Stimulated activated naive CD8-positive, alpha-beta T cell treated with anti-CD3 and anti-CD28 coated beads, Interleukin-15, Interleukin-2, amounts not matched to agents 100 ng/mL and 50 ng/mL, for 24 hours (primary cell): ENCODE results near the gene MYBL2.
"Not testable (repeated sequence)": the region's sequence is repeated elsewhere in the genome, so short reads cannot be mapped to it uniquely, and the experiment has no call there.

ENCODE experiments used
- H3K27ac Mint-ChIP-seq: one replicate; pipeline ENCODE4 v1.8.0; 2021; ENCODE audit warnings: mild to moderate bottlenecking, mixed read lengths
- H3K27me3 Mint-ChIP-seq: one replicate; pipeline ENCODE4 v1.8.0; 2021; ENCODE audit warnings: mixed read lengths
- H3K36me3 Mint-ChIP-seq: one replicate; pipeline ENCODE4 v1.8.0; 2021; ENCODE audit warnings: low read depth, mixed read lengths
- H3K4me1 Mint-ChIP-seq: one replicate; pipeline ENCODE4 v1.8.0; 2021; ENCODE audit warnings: low read depth, mixed read lengths
- H3K4me3 Mint-ChIP-seq: one replicate; pipeline ENCODE4 v1.8.0; 2021; ENCODE audit warnings: mild to moderate bottlenecking, mixed read lengths
- H3K9me3 Mint-ChIP-seq: one replicate; pipeline ENCODE4 v1.8.0; 2021; ENCODE audit warnings: mixed read lengths

Gene MYBL2

DNA sequence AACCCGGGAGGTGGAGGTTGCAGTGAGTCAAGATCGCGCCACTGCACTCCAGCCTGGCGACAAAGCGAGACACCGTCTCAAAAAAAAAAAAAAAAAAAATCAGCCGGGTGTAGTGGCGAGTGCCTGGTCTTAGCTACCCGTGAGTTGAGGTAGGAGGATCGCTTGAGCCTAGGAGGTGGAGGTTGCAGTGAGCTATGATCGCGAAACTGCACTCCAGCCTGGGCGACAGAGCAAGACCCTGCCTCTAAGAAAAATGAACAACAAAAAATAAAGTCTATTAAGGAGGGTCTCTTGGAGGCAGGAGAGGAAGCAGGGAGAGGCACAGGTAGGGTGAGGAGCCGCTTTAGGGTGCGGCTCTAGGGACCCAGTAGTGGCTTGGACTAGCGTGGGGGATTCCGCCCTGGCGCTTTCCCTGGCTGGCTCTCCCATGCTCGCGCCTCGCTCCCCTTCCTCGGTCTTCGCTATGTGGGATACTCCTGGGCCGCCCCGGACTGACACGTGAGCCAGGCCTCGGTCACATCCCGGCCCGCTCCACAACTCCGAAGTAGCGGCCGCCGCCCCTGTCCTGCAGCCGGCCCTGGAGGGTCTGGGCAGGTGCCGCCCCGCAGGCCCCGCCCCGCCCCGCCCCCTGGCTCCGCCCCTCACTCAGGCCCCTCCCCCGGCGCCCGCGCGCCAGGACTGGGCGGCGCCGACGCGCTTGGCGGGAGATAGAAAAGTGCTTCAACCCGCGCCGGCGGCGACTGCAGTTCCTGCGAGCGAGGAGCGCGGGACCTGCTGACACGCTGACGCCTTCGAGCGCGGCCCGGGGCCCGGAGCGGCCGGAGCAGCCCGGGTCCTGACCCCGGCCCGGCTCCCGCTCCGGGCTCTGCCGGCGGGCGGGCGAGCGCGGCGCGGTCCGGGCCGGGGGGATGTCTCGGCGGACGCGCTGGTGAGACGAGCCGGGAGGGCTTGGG lies at the start of gene MYBL2:
MYBL2 (plus strand) TSS at position 739 of the 953 bp plus-strand sequence; CDS start at position 909, 170 bp downstream.
- H3K9me3 Mint-ChIP-seq = no peaks in the 10 kb centered on the region
- peaks cover 4% of the 10 kb centered on the region for H3K27me3 Mint-ChIP-seq
- peak within 1 kb of the TSS; percentile 75 for H3K27ac Mint-ChIP-seq
- H3K4me1 Mint-ChIP-seq = peaks cover 3% of the 10 kb centered on the region
- H3K4me3 Mint-ChIP-seq = peak within 1 kb of the TSS; percentile 83
- H3K36me3 Mint-ChIP-seq = peaks cover 18% of the 10 kb centered on the region

DNA sequence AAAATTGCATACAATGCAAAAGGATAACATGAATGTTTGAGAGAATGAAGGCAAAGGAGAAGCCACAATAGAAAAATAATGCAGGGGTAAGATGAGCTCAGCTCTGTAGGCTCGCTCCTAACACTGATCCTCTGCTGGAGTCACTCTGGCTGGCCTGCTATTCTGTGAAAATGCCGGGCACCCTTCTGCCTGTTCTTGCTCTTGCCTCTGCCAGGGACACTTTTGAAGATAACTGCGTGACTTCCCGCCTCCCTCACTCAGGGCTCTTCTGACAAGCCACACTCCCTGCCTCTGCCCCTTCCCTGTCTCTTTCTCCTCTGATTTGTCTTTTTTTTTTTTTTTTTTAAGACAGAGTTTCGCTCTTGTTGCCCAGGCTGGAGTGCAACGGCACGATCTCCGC lies 35.3 kb upstream of the MYBL2 start:
- no peak overlapping the region for H3K4me3 Mint-ChIP-seq
- no peaks in the 10 kb centered on the region for H3K4me1 Mint-ChIP-seq
- H3K36me3 Mint-ChIP-seq = peaks cover 43% of the 10 kb centered on the region
- no peaks in the 10 kb centered on the region for H3K27me3 Mint-ChIP-seq
- no peaks in the 10 kb centered on the region for H3K9me3 Mint-ChIP-seq
- no peak overlapping the region for H3K27ac Mint-ChIP-seq

DNA sequence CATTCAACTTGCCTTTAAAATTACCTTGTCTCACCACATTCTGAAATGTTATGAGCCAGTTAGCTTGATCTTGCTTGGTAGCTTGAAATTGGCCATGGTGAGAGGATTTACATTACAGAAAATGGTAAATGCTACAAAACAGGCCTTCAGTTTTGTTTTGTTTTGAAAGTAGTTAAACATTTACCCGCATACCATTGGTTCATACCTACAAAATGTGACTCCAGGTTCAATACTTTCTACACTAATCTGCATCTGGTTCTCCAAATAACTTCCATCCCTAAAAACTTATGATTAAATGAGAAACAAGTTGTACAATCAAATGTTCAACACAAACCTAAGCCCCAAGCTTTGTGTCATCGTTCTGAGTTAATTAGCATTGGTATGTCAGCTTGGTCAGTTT lies 30.5 kb upstream of the MYBL2 start:
- Mint-ChIP-seq H3K27ac (no peak overlapping the region), H3K9me3 (no peaks in the 10 kb centered on the region), H3K4me1 (no peaks in the 10 kb centered on the region), H3K36me3 (peaks cover 44% of the 10 kb centered on the region), H3K27me3 (no peaks in the 10 kb centered on the region), H3K4me3 (no peak overlapping the region)

DNA sequence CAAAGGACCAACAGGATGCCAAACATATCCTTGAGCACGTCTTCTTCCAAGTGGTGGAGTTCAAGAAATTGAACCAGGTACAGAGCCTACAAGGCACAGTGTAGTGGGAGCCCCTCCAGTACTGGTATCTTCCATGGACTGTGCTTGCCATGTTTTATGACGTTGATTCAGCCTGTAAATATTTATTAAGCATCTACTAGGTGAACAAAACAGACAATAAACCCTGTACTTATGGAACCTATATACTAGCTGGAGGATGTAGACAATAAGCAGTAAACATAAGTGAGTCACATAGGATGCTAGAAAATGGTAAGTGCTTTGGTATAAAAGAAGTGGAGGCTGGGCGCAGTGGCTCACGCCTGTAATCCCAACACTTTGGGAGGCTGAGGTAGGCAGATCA lies 24.4 kb upstream of the MYBL2 start:
- Mint-ChIP-seq H3K27ac (no peak overlapping the region), H3K27me3 (no peaks in the 10 kb centered on the region), H3K4me3 (no peak overlapping the region), H3K4me1 (no peaks in the 10 kb centered on the region), H3K36me3 (peaks cover 28% of the 10 kb centered on the region), H3K9me3 (no peaks in the 10 kb centered on the region)

DNA sequence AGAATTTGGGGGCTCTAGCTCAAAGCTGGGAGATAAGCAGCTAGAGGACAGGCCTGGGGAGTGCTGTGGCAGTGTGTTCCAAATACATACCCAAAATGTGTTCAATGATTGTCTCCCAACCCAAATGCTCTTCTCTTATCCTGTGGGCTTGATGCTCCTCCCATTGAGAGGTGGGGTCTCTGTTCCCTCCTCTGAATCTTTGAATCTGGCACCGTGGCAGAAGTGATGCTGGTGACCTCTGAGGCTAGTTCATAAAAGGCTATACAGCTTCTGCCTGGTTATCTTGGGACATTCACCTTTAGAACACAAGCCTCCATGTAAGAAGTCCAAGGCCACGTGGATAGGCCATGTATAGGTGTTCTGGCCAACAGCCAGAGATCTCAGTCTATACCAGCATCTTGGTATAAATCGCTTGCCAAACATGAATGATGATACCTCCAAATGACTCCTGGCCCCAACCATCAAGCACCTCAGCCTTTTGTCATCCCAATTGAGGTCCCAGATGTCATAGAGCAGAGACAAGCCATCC lies 15.9 kb upstream of the MYBL2 start:
- Mint-ChIP-seq H3K27ac (no peak overlapping the region), H3K9me3 (no peaks in the 10 kb centered on the region), H3K4me3 (no peak overlapping the region), H3K36me3 (peaks cover 6% of the 10 kb centered on the region), H3K4me1 (no peaks in the 10 kb centered on the region), H3K27me3 (no peaks in the 10 kb centered on the region)

DNA sequence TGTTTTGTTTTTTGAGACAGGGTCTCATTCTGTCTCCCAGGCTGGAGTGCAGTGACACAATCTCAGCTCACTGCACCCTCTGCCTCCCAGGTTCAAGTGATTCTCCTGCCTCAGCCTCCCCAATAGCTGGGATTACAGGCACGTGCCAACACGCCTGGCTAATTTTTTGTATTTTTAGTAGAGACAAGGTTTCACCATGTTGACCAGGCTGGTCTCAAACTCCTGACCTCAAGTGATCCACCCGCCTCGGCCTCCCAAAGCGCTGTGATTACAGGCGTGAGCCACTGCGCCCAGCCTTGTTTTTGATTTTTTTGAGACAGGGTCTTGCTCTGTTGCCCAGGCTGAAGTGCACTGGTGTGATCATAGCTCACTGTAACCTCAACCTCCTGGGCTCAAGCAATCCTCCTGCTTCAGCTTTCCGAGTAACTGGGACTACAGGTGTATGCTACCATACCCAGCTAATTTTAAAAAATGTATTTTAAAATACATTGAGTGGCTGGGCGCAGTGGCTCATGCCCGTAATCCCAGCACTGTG lies 15.2 kb upstream of the MYBL2 start:
- not testable (repeated sequence) for H3K4me1 Mint-ChIP-seq, H3K36me3 Mint-ChIP-seq, H3K27me3 Mint-ChIP-seq, H3K4me3 Mint-ChIP-seq, H3K27ac Mint-ChIP-seq, H3K9me3 Mint-ChIP-seq

DNA sequence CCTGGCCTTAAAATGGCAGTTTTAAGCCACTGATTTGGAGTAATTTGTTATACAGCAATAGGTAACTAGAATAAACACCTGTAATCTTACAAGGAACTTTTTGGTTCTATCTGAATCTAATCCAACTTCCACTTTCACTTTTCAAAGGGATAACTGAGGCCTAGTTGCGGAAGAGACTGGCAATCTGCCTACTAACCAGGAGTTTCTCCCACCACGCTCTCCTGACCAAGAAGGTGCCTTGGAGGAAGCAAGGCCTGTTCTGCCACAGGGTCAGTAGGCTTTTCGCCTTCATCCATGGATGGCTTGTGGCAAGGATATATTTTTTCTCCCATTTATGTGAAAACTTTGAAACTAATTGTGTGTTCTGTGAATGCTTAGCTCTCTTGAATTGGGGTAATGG lies 12.9 kb upstream of the MYBL2 start:
- no peak overlapping the region for H3K27ac Mint-ChIP-seq
- no peak overlapping the region for H3K4me3 Mint-ChIP-seq
- no peaks in the 10 kb centered on the region for H3K9me3 Mint-ChIP-seq
- no peaks in the 10 kb centered on the region for H3K36me3 Mint-ChIP-seq
- peaks cover 22% of the 10 kb centered on the region for H3K4me1 Mint-ChIP-seq
- H3K27me3 Mint-ChIP-seq = no peaks in the 10 kb centered on the region

DNA sequence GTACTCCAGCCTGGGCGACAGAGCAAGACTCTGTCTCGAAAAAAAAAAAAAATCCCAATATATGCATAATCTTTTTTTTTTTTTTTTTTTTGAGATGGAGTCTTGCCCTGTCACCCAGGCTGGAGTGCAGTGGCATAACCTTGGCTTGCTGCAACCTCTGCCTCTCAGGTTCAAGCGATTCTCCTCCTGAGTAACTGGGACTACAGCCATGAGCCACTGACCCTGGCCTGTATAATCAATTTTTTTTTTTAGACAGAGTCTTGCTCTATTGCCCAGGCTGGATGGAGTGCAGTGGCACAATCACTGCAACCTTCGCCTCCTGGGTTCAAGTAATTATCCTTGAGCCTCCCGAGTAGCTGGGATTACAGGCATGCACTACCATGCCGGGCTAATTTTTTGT lies 11.7 kb upstream of the MYBL2 start:
- H3K4me3 Mint-ChIP-seq, H3K36me3 Mint-ChIP-seq, H3K27ac Mint-ChIP-seq, H3K9me3 Mint-ChIP-seq, H3K27me3 Mint-ChIP-seq: not testable (repeated sequence)
- H3K4me1 Mint-ChIP-seq = peaks cover 25% of the 10 kb centered on the region

DNA sequence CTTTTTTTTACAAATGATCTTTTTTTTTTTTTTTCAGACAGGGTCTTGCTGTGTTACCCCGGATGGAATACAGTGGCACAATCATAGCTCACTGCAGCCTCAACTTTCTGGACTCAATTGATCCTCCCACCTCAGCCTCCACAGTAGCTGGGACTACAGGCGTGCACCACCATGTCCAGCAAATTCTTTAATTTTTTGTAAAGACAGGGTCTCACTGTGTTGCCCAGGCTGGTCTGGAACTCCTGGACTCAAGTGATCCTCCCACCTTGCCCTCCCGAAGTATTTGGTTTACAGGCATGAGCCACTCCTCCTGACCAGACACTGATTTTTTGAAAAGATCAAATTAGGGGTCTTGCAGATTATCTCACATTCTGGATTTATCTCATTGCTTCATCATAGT lies 11.0 kb upstream of the MYBL2 start:
- Mint-ChIP-seq H3K27me3 (no peaks in the 10 kb centered on the region), H3K4me3 (peak overlapping the region; percentile 92), H3K27ac (peak overlapping the region; percentile 84), H3K4me1 (peaks cover 29% of the 10 kb centered on the region), H3K9me3 (no peaks in the 10 kb centered on the region), H3K36me3 (no peaks in the 10 kb centered on the region)

DNA sequence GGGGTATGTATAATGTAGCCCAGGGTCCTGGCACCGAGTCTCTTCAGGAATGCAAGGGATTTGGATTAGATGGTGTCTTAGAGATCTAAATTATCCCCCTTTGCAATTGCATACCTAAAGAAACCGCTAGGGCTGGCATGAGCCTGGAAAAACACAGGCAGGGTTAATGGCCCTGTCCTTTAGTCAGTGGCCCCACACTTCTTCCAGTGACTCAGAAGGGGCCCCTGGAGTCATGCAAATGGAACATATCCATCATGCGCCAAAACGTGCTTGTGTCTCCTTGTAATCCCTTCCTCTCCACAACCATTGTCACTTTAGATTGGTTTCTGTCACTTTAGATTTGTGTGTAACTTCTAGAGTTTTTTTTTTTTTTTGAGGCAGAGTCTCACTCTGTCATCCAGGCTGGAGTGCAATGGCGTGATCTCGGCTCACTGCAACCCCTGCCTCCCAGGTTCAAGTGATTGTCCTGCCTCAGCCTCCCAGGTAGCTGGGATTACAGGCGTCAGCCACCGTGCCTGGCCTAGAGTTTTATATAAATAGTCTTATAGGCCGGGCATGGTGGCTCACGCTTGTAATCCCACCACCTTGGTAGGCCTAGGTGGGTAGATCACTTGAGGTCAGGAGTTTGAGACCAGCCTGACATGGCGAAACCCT lies 8.7 kb upstream of the MYBL2 start:
- Mint-ChIP-seq H3K27ac (peak overlapping the region; percentile 98), H3K4me1 (peaks cover 29% of the 10 kb centered on the region), H3K36me3 (no peaks in the 10 kb centered on the region), H3K27me3 (no peaks in the 10 kb centered on the region), H3K9me3 (no peaks in the 10 kb centered on the region), H3K4me3 (peak overlapping the region; percentile 92)

DNA sequence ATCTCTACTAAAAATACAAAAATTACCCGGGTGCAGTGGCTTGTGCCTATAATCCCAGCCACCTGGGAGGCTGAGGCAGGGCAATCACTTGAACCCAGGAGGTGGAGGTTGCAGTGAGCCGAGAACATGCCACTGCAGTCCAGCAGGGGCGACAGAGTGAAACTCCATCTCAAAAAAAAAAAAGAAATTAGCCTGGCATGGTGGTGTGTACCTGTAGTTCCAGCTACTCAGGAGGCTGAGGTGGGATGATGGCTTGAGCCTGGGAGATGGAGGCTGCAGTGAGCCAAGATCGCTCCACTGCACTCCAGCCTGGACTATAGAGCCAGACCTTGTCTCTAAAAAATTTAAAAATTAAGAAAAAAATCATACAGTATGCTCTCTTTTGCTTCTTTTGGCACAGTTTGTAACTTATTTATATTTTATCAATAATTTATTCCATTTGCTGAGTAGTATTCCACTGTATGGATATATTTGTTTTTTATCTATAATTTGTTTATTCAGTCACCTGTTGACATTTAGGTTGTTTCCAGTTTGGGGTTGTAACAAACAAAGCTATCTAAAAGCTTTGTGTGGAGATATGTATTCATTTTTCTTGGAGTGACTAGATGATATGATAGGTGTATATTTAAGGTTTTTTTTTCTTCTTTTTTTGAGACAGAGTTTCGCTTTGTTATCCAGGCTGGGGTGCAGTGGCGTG lies 8.0 kb upstream of the MYBL2 start:
- H3K27me3 Mint-ChIP-seq = no peaks in the 10 kb centered on the region
- H3K4me3 Mint-ChIP-seq = peak overlapping the region; percentile 92
- H3K9me3 Mint-ChIP-seq = no peaks in the 10 kb centered on the region
- H3K4me1 Mint-ChIP-seq = peaks cover 29% of the 10 kb centered on the region
- H3K27ac Mint-ChIP-seq = peak overlapping the region; percentile 98
- no peaks in the 10 kb centered on the region for H3K36me3 Mint-ChIP-seq

DNA sequence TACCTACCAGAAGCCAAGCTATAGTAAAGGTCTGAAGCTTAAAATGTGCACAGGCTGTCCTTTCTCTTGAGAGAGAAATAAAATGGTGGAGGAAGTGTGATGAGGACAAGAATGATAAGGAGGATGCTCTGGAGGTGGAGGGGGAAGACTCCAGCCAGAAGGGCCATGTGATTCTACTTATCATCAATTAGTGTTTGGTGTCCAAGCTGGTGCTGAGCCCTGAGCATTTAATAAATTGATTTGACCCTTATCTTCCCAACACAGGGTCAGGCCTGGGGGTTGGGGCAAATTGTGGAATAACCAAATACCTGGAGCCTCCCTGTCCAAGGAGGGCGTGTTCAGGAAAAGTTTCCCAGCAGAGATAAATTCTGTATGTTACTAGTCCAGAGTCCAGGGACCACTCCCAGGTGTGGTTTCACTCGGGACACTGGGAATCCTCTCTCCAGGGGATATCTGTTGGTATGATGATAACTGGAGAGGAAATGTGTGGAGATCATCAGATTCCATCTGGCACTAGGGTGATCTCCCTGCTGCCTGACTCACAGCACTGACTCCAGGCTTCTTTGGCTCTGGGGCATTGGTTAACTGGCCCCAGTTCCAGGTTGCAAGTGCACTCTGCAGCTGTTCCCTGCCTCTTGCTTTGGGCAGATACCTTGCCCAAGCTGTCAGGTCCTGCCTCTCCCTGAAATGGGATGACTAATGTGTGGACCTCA lies 3.8 kb upstream of the MYBL2 start:
- Mint-ChIP-seq H3K4me1 (peaks cover 19% of the 10 kb centered on the region), H3K4me3 (no peak overlapping the region), H3K9me3 (no peaks in the 10 kb centered on the region), H3K36me3 (no peaks in the 10 kb centered on the region), H3K27me3 (peaks cover 4% of the 10 kb centered on the region), H3K27ac (no peak overlapping the region)

DNA sequence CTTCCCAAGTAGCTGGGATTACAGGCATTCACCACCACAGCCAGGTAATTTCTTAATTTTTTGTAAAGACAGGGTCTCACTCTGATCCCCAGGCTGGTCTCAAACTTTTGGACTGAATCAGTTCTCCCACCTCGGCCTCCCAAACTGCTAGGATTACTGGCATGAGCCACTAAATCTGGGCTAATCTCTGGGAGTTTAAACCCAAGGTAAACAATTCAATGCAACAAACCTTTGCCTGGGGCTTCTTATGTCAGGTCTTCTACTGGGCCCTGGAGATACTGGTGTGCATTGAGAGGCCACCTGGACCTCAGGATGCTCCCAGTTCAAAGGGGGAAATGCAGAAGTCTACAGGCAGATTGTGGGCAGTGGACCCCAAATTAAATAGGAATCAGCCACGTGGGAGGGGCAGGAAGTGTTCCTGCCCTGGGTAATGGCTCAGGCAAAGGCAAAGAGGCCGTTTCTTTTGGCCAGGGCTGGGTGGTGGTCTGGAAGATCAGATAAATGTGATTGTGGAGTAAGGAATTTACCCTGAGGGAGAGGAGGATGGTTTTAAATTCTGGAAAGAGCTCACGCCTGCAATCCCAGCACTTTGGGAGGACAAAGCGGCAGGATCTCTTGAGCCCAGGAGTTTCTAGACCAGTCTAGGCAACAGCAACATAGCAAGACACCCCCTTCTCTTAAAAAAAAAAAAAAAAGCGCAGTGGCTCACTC lies 1.3 kb upstream of the MYBL2 start:
- Mint-ChIP-seq H3K4me3 (peak overlapping the region; percentile 60), H3K36me3 (peaks cover 15% of the 10 kb centered on the region), H3K9me3 (no peaks in the 10 kb centered on the region), H3K27me3 (peaks cover 4% of the 10 kb centered on the region), H3K27ac (no peak overlapping the region), H3K4me1 (peaks cover 3% of the 10 kb centered on the region)
